IPS-18c (cell line): ENCODE data around the gene GORASP2.

Experiments used
- H3K4me3 ChIP-seq: 2 replicates; pipeline ENCODE4 v1.7.0; 2013; ENCODE audit warnings: low read depth, mild to moderate bottlenecking, low read length, moderate library complexity; ENCODE audit not compliant: insufficient read depth
- H3K9me3 ChIP-seq: one replicate; pipeline ENCODE4 v1.6.1; 2013; ENCODE audit warnings: mild to moderate bottlenecking, low read length, moderate library complexity; ENCODE audit not compliant: control insufficient read depth, insufficient read depth

GORASP2 gene

GRCh38 chr2:170973225-170973491, 44.1 kb downstream of the GORASP2 start:
- Histone ChIP-seq H3K9me3 (no peaks in the 10 kb centered on the region), H3K4me3 (peak overlapping the region; percentile 41)

GRCh38 chr2:170973492-170974303, 44.6 kb downstream of the GORASP2 start:
- H3K4me3 ChIP-seq: peak overlapping the region; percentile 71
- H3K9me3 ChIP-seq: no peaks in the 10 kb centered on the region

GRCh38 chr2:170974304-170974993, 45.4 kb downstream of the GORASP2 start:
- Histone ChIP-seq H3K4me3 (peak overlapping the region; percentile 71; the same call in 1 of the 2 replicates), H3K9me3 (no peaks in the 10 kb centered on the region)

GRCh38 chr2:170975127-170975942, 46.3 kb downstream of the GORASP2 start:
- no peak overlapping the region; the same call in 1 of the 2 replicates for H3K4me3 ChIP-seq
- H3K9me3 ChIP-seq: no peaks in the 10 kb centered on the region

GRCh38 chr2:170975943-170976270, 46.9 kb downstream of the GORASP2 start:
- Histone ChIP-seq H3K9me3 (no peaks in the 10 kb centered on the region), H3K4me3 (no peak overlapping the region; the same call in 1 of the 2 replicates)

GRCh38 chr2:170984079-170984478, 55.0 kb downstream of the GORASP2 start:
- H3K9me3 ChIP-seq: no peaks in the 10 kb centered on the region
- no peak overlapping the region for H3K4me3 ChIP-seq

GRCh38 chr2:170985407-170985806, 56.4 kb downstream of the GORASP2 start:
- Histone ChIP-seq H3K9me3 (no peaks in the 10 kb centered on the region), H3K4me3 (no peak overlapping the region)

- H3K9me3 ChIP-seq: no peaks in the 10 kb centered on the region
- H3K4me3 ChIP-seq: no peak overlapping the region
These were observed 57.7 kb downstream of the GORASP2 start for GRCh38 chr2:170986566-170987258.

- no peak overlapping the region for H3K4me3 ChIP-seq
- no peaks in the 10 kb centered on the region for H3K9me3 ChIP-seq
These were observed 62.5 kb downstream of the GORASP2 start for GRCh38 chr2:170991398-170992182.

- no peak overlapping the region for H3K4me3 ChIP-seq
These were observed 67.3 kb downstream of the GORASP2 start for GRCh38 chr2:170996316-170996715.

GRCh38 chr2:170997893-170998597, 69.0 kb downstream of the GORASP2 start:
- Histone ChIP-seq H3K9me3 (no peaks in the 10 kb centered on the region), H3K4me3 (no peak overlapping the region)

More at GRCh38 chr2:170996316-170996715, 67.3 kb downstream of the GORASP2 start:
- no peaks in the 10 kb centered on the region for H3K9me3 ChIP-seq

GRCh38 chr2:170999654-171000053, 70.6 kb downstream of the GORASP2 start:
- Histone ChIP-seq H3K9me3 (no peaks in the 10 kb centered on the region), H3K4me3 (no peak overlapping the region)

- H3K4me3 ChIP-seq: no peak overlapping the region
- H3K9me3 ChIP-seq: no peaks in the 10 kb centered on the region
These were observed 75.3 kb downstream of the GORASP2 start for GRCh38 chr2:171004363-171004762.

GRCh38 chr2:171004833-171005232, 75.8 kb downstream of the GORASP2 start:
- no peaks in the 10 kb centered on the region for H3K9me3 ChIP-seq
- H3K4me3 ChIP-seq: no peak overlapping the region

- no peak overlapping the region for H3K4me3 ChIP-seq
These were observed 79.6 kb downstream of the GORASP2 start for GRCh38 chr2:171008550-171009205.

GRCh38 chr2:171009386-171009785, 80.3 kb downstream of the GORASP2 start:
- Histone ChIP-seq H3K4me3 (no peak overlapping the region), H3K9me3 (no peaks in the 10 kb centered on the region)

More at GRCh38 chr2:171008550-171009205, 79.6 kb downstream of the GORASP2 start:
- H3K9me3 ChIP-seq: no peaks in the 10 kb centered on the region
